ENCODE measurements around the gene CFAP299. TPM values are rescaled to one million over a fixed set of nuclear protein-coding genes. Genes with fewer than 3 reads are reported as not detected.

CFAP299 gene
- total RNA-seq, 3 donors from 2014 or later = not detected

- H3K9me3 ChIP-seq = no peaks in the 10 kb centered on the region
- DNase-seq (peak in 2 of 3 donors; percentile 46 to 77), ATAC-seq (peak; percentile 81)
- H3K4me3 ChIP-seq = no peak overlapping the region
- TF ChIP-seq, protein P1, sequence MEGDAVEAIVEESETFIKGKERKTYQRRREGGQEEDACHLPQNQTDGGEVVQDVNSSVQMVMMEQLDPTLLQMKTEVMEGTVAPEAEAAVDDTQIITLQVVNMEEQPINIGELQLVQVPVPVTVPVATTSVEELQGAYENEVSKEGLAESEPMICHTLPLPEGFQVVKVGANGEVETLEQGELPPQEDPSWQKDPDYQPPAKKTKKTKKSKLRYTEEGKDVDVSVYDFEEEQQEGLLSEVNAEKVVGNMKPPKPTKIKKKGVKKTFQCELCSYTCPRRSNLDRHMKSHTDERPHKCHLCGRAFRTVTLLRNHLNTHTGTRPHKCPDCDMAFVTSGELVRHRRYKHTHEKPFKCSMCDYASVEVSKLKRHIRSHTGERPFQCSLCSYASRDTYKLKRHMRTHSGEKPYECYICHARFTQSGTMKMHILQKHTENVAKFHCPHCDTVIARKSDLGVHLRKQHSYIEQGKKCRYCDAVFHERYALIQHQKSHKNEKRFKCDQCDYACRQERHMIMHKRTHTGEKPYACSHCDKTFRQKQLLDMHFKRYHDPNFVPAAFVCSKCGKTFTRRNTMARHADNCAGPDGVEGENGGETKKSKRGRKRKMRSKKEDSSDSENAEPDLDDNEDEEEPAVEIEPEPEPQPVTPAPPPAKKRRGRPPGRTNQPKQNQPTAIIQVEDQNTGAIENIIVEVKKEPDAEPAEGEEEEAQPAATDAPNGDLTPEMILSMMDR (IDR thresholded peaks at IDR 0.05) = no peak
- H3K36me3 ChIP-seq (ENCODE audit: low read depth) = no peaks in the 10 kb centered on the region
- no peaks in the 10 kb centered on the region for H3K4me1 ChIP-seq (ENCODE audit: low read depth)
- intact Hi-C loops (cut with DNase I, micrococcal nuclease) = loop anchor here (5.0 to 10.0 kb wide), 3 partner anchors 626 to 669 kb away; partner anchors contain the start of gene BMP3 (in 2 of the 2)
These were observed 30.4 kb downstream of the CFAP299 start for GRCh38 chr4:80365928-80366327.

DNA sequence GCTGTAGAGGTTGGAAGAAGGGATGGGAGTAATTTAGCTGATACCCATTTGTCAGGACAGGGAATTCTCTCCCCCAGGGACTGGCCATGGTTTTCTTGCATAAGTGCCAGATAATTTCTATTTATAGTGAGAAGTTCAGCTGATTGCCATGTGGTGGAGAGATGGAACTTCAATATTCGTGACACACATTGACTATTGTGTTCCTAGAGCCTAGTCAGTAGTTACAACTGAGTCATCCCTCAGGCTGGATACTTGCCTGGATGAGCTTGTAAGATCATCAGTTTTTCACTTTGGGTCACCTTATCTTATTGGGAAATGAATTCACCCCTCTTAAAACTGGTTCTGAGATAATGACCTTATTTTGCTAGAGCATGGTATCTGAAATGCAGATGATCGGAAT, 32.2 kb downstream of the CFAP299 start:
- no peak overlapping the region for H3K4me3 ChIP-seq
- intact Hi-C loops (cut with DNase I, micrococcal nuclease) = loop anchor here (5.0 to 10.0 kb wide), 3 partner anchors 625 to 667 kb away; partner anchors contain the start of gene BMP3 (in 2 of the 2)
- ATAC-seq (no peak), DNase-seq (no peak)
- TF ChIP-seq, protein P1 (IDR thresholded peaks at IDR 0.05) = no peak
- no peaks in the 10 kb centered on the region for H3K36me3 ChIP-seq (ENCODE audit: low read depth)
- no peaks in the 10 kb centered on the region for H3K9me3 ChIP-seq
- no peaks in the 10 kb centered on the region for H3K4me1 ChIP-seq (ENCODE audit: low read depth)

DNA sequence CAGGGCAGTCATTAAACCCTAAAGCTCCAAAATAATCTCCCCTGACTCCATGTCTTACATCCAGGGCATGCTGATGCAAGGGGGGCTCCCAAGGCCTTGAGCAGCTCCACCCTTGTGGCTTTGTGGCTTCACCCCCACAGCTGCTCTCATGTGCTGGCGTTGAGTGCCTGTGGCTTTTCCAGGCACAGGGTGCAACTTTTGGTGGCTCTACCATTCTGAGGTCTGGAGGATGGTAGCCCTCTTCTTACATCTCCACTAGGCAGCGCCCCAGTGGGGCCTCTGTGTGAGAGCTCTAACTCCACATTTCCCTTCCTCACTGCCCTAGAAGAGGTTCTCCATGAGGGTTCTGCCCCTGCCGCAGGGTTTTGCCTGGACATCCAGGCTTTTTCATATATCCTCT, 35.1 kb downstream of the CFAP299 start:
- H3K4me1 ChIP-seq (ENCODE audit: low read depth) = no peaks in the 10 kb centered on the region
- H3K4me3 ChIP-seq = no peak overlapping the region
- TF ChIP-seq, protein P1 (IDR thresholded peaks at IDR 0.05) = no peak
- no peaks in the 10 kb centered on the region for H3K9me3 ChIP-seq
- no peak for DNase-seq
- H3K36me3 ChIP-seq (ENCODE audit: low read depth) = no peaks in the 10 kb centered on the region
- intact Hi-C loops (cut with DNase I, micrococcal nuclease) = no loop called here
- ATAC-seq = no peak

- Histone ChIP-seq H3K4me3 (no peak overlapping the region), H3K36me3 (ENCODE audit: low read depth) (no peaks in the 10 kb centered on the region), H3K9me3 (no peaks in the 10 kb centered on the region), H3K4me1 (ENCODE audit: low read depth) (no peaks in the 10 kb centered on the region)
- intact Hi-C loops (cut with DNase I, micrococcal nuclease) = no loop called here
- DNase-seq (no peak), ATAC-seq (no peak)
- TF ChIP-seq, protein P1 (IDR thresholded peaks at IDR 0.05) = no peak
These were observed 35.5 kb downstream of the CFAP299 start for GRCh38 chr4:80371046-80371445.

DNA sequence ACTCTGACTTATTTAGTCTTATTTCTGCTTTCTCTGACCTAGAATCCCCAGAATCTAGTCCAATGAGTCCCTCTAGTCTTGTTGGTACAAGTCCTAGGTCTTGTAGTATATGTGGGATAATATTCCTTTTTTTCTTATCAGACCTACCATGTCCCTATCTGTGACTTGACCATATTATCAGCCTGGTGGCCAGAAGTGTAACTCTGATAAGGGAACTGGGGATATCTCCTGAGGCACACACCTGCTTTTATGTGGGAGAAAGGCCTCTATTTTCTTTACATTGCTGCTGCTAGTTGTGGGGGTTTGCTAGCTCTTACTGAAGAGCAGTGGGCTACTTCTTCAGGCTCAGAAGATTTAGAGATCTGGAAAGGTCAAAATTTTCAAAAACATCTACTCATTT, 38.6 kb downstream of the CFAP299 start:
- H3K36me3 ChIP-seq (ENCODE audit: low read depth) = no peaks in the 10 kb centered on the region
- ATAC-seq = no peak

More for the DNA sequence above, 38.6 kb downstream of the CFAP299 start:
- H3K4me3 ChIP-seq = no peak overlapping the region
- TF ChIP-seq, protein P1 (IDR thresholded peaks at IDR 0.05) = no peak
- no peaks in the 10 kb centered on the region for H3K4me1 ChIP-seq (ENCODE audit: low read depth)
- no peaks in the 10 kb centered on the region for H3K9me3 ChIP-seq
- intact Hi-C loops (cut with DNase I, micrococcal nuclease) = no loop called here
- no peak for DNase-seq
